ENCODE data around the gene CBX8. TPM values are rescaled to one million over a fixed set of nuclear protein-coding genes. Genes with fewer than 3 reads are reported as not detected.
A peak's percentile ranks its signal among the peaks of the same experiment; 100 is the strongest.

Gene CBX8
- total and polyA plus RNA-seq, 2 of the 13 experiments (the other 11 are each of a cell fraction or from before 2014, with no cell fraction given): 0.34 to 12.6 TPM

DNA sequence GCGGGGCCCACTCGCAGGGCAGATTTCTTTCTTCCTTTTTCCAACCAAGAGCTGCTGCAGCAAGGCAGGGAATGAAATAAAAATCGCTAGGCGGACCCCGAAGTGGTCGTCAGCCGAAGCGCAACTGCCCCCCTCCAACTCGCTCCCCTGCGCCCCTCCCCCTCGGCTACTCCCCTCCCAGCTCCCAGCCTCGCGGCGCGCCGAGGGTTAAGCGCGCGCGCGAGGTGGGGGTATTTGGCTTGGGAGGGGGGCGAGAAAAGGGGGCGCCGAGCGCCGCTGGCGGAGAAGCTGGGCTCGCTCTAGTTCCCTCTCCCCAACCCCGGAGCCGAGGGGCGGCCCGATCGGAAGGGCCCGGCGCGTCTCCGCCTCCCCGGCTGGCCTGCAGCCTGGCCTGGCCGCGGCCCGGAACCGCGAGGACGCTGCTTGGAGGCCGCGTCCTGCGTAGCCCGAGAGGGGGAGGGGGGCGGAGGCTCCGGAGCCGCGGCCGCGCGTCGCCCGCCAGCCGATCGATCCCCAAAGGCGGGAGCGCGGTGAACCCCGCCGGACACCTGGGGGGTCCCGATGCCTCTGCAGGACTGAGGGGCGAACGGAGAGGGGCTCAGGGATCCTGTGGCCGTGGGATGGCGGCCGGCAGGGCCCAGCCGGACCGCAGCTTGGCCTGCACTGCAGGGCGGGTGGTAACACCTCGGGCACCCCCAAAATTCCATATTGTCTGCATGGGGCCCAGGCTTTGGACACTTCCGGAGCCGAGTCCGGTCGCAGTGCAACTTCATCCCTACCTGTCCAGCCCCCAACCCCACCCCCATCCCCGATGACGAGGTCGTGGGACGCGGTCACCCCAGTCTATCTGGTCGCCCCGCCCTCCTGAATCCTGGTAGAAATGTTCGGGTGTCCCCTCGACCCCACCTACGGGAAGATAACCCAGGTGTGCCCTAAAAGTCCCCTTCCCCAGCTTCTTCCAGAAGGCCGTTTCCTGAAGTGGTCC is 47.2 kb upstream of the CBX8 start (continued):
- TF ChIP-seq ZNF652 (CRISPR knock-in tag; IDR thresholded peaks at IDR 0.05; ENCODE audit: borderline replicate concordance, low read depth): peak; percentile 91
- peak; percentile 36; the same call in 1 of the 2 replicates for TF ChIP-seq ZNF589 (CRISPR knock-in tag; conservative IDR thresholded peaks at IDR 0.05)
- no peak for TF ChIP-seq CHD2 (IDR thresholded peaks at IDR 0.05; ENCODE audit: low read depth, low read length)
- TF ChIP-seq, protein P1, sequence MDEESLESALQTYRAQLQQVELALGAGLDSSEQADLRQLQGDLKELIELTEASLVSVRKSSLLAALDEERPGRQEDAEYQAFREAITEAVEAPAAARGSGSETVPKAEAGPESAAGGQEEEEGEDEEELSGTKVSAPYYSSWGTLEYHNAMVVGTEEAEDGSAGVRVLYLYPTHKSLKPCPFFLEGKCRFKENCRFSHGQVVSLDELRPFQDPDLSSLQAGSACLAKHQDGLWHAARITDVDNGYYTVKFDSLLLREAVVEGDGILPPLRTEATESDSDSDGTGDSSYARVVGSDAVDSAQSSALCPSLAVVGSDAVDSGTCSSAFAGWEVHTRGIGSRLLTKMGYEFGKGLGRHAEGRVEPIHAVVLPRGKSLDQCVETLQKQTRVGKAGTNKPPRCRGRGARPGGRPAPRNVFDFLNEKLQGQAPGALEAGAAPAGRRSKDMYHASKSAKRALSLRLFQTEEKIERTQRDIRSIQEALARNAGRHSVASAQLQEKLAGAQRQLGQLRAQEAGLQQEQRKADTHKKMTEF (CRISPR knock-in tag; IDR thresholded peaks at IDR 0.05): peak; percentile 94
- TF ChIP-seq MZF1 (CRISPR knock-in tag; IDR thresholded peaks at IDR 0.05; ENCODE audit: borderline replicate concordance): no peak
- no peak for TF ChIP-seq ZNF605 (CRISPR knock-in tag; IDR thresholded peaks at IDR 0.05)
- TF ChIP-seq ZNF629 (CRISPR knock-in tag; conservative IDR thresholded peaks at IDR 0.05): 0 out of 2 replicates have a peak, but pooled peaks have one; percentile 6
- peak; percentile 10 for TF ChIP-seq RBM22 (optimal IDR thresholded peaks at IDR 0.05; ENCODE audit: low read length)
- no peak for TF ChIP-seq KLF13 (CRISPR knock-in tag; IDR thresholded peaks at IDR 0.05)
- TF ChIP-seq ZNF251 (CRISPR knock-in tag; IDR thresholded peaks at IDR 0.05): no peak
- no peak for TF ChIP-seq NFATC3 (CRISPR knock-in tag; IDR thresholded peaks at IDR 0.05)
- TF ChIP-seq RFX5 (IDR thresholded peaks at IDR 0.05; ENCODE audit: low read depth, low read length): no peak
- peak; percentile 92 for TF ChIP-seq ZBTB7B (CRISPR knock-in tag; IDR thresholded peaks at IDR 0.05)
- no peak; the same call in 1 of the 2 replicates for TF ChIP-seq ZNF510 (CRISPR knock-in tag; IDR thresholded peaks at IDR 0.05; ENCODE audit: low read depth)
- TF ChIP-seq SMYD3 (CRISPR knock-in tag; IDR thresholded peaks at IDR 0.05): no peak
- no peak for TF ChIP-seq ZFP62 (CRISPR knock-in tag; IDR thresholded peaks at IDR 0.05)
- TF ChIP-seq, protein P2, sequence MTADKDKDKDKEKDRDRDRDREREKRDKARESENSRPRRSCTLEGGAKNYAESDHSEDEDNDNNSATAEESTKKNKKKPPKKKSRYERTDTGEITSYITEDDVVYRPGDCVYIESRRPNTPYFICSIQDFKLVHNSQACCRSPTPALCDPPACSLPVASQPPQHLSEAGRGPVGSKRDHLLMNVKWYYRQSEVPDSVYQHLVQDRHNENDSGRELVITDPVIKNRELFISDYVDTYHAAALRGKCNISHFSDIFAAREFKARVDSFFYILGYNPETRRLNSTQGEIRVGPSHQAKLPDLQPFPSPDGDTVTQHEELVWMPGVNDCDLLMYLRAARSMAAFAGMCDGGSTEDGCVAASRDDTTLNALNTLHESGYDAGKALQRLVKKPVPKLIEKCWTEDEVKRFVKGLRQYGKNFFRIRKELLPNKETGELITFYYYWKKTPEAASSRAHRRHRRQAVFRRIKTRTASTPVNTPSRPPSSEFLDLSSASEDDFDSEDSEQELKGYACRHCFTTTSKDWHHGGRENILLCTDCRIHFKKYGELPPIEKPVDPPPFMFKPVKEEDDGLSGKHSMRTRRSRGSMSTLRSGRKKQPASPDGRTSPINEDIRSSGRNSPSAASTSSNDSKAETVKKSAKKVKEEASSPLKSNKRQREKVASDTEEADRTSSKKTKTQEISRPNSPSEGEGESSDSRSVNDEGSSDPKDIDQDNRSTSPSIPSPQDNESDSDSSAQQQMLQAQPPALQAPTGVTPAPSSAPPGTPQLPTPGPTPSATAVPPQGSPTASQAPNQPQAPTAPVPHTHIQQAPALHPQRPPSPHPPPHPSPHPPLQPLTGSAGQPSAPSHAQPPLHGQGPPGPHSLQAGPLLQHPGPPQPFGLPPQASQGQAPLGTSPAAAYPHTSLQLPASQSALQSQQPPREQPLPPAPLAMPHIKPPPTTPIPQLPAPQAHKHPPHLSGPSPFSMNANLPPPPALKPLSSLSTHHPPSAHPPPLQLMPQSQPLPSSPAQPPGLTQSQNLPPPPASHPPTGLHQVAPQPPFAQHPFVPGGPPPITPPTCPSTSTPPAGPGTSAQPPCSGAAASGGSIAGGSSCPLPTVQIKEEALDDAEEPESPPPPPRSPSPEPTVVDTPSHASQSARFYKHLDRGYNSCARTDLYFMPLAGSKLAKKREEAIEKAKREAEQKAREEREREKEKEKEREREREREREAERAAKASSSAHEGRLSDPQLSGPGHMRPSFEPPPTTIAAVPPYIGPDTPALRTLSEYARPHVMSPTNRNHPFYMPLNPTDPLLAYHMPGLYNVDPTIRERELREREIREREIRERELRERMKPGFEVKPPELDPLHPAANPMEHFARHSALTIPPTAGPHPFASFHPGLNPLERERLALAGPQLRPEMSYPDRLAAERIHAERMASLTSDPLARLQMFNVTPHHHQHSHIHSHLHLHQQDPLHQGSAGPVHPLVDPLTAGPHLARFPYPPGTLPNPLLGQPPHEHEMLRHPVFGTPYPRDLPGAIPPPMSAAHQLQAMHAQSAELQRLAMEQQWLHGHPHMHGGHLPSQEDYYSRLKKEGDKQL (CRISPR knock-in tag; IDR thresholded peaks at IDR 0.05; ENCODE audit: low read depth): 0 out of 2 replicates have a peak, but pooled peaks have one; percentile 18
- TF ChIP-seq ARID2 (CRISPR knock-in tag; IDR thresholded peaks at IDR 0.05; ENCODE audit: borderline replicate concordance): no peak
- 0 out of 2 replicates have a peak, but pooled peaks have one; percentile 21 for TF ChIP-seq ZNF121 (CRISPR knock-in tag; IDR thresholded peaks at IDR 0.05)
- TF ChIP-seq TCF7 (IDR thresholded peaks at IDR 0.05; ENCODE audit: low read depth): no peak
- no peak; the same call in 1 of the 2 replicates for TF ChIP-seq PHF20 (CRISPR knock-in tag; IDR thresholded peaks at IDR 0.05)

Data from HepG2 (cell line).